Measurements from ENCODE around the gene AKAP12.
A peak's percentile ranks its signal among the peaks of the same experiment; 100 is the strongest.

Gene AKAP12

DNA sequence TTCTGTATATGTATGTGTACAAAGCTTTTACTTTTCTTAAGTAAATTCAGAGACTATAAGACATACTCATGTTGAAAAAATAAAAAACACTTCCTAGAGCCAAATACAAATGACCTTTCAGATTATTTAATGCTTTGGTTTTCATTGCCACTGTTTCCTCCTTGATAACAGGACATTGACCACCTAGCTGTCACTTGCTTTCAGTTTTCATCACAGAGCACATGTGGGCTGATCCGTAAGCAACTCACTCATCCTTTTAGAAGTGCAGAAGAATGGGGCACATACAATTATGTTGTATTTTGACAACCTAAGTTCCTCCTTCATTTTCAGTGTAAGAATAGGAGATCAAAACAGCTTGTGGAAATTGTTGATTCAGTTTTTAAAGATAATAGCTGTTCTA is 145.4 kb downstream of the AKAP12 start:
- FAIRE-seq = no peak

DNA sequence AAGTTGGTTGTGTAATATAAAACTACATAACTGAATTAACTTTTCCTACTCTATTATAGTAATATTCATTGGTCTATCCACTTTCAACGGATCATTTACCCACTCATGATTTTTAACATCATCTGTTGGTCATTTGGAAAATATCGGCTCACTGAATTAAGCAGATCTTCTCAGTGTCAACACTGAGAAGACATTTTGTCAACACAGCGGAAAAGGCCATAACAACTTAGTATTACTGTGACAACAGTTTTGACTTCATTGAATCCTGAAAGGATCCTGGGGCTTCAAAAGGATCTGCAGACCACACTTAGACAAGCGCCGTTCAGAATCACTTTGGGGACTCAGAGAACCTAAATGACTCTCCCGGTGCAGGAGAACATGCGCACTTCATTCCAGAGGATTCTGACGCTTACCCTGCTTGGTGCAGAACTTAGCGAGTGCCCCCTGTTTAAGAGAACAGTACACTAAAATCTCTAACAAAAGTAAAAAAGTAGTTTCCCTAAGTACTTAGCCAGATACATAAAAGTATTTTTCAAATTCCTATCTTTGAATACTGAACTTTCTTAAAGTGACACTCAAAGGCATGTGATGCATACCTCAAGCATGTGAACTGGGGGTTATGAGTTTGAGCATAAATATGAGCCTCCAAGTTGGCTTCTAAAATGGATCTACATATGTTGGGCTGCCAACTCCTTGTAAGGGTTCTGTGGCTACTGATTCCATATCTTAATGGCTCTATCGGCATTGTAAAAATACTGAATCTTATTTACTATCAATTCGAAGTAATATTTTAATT is 147.6 kb downstream of the AKAP12 start:
- FAIRE-seq = no peak

DNA sequence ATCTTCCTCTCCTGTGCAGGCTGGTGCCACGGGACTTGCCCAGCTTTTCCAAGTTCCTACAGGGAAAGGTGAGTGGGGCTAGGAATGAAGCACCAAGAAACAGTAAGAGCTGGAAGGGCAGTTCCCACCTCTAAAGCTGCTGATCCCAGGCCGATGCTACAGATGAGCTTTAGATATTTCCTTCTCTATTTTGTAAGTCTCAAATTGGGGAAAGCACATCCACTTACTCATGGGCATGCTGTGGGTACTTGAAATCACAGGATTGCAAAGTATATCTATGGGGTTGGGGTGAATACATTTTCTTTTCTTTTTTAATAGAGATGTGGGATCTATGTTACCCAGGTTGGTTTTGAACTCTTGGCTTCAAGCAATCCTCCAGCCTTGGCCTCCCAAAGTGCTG is 148.5 kb downstream of the AKAP12 start:
- no peak for FAIRE-seq

DNA sequence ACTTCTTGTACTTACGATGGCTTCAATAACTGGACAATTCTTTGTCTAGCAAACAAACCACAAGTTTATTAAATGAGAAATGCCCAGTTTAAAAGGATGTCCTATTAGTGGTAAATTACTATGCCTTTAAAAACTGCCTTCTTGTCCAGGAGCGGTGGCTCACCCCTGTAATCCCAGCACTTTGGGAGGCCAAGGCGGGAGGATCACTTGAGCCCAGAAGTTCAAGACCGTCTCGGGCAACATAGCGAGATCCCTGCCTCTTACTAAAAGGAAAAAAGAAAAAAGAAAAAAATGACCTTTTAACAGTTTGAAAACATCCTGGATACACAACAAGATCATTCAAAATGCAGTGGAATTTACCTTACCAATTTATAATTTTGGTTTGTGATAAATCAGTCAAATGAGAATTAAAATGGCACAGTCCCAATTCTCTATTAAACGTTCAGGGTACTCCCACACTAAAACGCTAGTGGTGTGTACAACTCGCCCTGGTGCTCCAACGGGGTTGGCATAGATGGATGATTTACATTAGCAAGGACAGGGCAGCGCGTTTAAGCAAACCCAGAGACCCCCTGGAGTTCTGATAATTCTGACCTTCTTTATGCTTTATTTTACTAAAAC is 149.3 kb downstream of the AKAP12 start:
- FAIRE-seq = no peak

DNA sequence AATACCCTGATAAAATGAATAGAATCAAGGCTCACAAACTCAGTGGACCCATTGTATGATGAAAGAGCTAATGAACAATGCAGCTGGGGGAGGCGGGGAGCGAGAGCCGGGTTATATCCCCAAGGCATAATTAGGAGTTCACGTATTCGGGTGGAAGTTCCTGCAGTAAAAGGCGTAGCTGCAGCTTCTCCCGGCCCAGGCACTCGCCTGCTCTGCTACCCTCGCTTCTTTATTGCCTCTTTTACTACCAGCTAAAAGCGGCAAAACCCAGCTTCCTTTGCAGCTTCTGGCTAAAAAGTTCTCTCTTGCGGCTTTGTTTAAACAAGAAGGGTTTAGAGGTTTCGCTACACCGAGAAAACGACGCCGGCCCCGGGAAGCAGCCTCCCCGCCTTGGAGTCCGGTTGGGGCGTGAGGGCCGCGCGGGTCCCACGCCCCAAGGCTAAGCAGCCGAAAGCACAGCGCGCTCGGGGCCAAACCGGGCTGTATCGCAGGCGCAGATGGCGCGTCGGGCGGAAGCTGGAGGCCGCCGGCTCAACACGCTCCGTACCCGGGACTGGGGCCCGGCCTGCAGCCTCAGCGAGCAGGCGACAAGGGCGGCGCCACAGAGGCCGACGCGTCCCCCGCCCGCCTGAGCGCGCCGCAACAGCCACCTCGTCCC is 150.0 kb downstream of the AKAP12 start:
- no peak for FAIRE-seq

DNA sequence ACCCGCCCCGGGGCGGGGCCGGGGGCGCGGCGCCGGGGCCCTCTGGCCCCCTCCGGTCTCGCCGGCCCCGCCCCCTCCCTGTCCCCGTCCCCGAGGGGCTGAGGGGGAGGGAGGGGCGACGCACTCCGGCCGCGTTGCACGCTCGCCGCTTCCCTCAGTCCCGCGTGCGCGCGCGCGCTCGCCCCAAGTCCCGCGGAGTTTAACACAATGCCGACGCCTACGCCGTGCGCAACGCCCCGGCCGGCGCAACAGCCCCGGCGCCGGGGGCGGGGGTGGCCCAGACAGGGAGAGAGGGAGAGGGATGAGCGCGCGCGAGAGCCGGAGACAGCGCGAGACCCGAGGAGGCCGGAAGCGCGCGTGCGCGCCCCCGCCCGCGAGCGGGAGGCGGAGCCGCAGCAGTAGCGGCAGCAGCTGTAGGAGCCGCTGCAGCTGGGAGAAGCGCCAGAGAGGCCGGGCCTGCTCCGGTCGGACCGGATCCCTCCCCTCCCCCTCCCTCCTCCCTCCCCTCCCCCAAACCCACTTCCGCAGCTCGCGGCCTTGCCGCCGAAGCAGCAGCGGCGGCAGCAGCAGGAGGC is 150.6 kb downstream of the AKAP12 start:
- FAIRE-seq = no peak

DNA sequence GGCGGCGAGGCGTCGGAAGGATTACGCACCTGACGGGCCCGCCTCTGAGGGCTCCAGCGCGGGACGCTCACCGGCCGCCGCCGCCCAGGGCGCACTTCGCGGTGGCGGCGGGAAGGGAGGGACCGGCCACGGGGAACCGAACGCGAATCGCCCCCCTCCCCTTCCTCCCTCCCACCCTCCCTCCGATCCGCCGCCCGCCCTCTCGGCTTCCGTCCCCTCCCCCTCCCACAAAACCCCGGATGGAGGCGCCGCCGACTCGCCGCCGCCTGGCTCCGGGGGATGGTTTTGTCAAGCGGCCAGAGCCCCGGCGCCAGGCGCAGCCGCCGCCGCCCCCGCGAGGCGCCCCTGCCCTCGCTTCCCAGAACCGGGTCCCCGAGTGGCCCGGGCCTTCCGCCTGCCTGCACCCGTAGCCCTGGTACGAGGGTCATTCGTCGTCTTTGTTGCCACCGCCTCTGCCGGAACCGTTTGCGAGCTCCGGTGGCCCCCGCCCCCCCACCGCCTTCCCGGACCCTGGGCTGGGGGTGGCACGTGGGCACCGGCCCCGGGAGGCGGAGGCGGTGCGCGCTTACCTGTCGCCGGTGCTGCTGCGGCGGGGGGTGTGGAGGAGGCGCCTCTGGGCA is 151.2 kb downstream of the AKAP12 start:
- FAIRE-seq = no peak

DNA sequence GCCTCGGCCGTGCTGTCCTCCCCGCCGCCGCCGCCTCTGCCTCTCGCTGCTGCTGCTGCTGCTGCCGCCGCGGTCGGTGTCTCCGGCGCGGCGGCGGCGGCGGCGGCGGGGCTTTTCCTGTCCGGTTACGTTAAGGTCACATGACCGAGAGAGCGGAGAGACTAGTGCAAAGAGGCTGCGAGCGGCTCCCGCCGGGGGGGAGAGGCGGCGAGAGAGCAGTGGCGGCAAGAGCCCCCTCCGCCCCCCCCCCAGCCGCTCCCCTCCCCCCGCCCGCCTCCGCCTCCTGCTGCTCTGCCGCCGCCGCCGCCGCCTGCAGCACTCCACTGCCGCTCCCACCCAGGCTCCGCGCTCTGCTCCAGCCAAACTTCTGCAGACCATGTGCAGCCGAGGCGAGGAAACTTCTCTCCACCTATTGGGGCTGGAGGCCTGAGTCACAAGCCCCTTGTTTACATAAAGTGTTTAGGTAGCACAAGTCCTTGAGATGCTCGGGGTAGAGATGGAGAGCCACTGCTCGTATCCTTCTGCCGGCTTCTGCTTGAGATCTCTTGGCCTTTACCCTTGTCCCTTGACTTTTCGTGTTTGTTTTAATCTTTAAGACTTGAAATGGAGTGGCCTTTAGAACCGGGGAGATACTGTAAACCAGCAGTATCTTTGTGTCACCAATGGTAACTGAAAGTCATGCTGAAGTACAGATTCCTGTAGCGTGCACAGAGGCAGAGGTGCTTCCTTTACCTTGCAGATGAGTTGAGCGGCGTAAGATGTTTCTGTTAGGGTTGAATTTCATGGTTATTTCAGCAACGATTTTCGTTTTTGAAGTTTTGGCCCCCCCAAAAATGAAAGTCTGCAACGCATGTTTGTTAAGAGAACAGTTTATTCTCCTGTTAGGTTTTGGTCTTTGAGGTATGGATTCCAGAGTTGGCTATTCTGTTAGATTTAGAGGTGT is 152.0 kb downstream of the AKAP12 start, which contains the start of gene ZBTB2:
ZBTB2 (minus strand) TSS at position 89 of the 943 bp plus-strand sequence. CDS start 17,922 bp downstream, outside the sequence.
- FAIRE-seq = peak; percentile 17

DNA sequence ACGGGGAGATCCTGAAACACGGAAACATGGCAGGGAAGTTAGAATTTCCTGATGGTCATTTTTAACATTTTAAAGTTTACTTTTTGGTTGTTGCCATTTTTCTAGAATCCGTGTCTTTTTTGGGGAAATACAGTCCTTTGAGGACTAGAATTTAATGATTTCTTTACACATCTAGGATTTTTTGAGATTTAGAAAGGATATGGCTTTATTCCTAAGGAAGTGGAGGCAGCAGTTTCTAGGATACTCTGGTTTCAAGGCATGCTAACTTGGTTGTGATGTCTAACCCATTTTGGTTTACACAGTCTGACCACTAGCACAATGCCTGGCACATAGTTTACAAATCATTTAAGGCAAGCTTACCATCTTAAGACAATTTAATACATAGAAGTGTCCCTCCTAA is 152.7 kb downstream of the AKAP12 start:
- FAIRE-seq = no peak

DNA sequence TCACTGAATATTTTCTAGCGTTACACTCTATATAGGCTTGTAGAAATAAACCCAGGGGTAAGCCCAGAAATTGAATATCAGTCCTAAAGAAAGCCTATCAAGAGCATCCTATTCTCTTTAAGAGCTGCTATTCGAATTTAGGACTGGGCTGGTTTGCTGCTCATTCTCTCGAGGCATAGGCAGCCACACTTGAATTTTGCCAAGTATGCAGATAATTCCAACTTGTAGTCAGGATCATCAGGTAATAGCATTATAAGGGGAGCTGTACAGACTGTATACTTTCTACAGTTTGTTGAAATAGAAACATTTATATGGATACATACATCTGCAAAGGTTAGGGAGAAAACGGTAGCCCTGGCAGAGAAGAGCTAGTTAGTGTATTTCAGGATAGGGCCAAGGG is 153.6 kb downstream of the AKAP12 start:
- no peak for FAIRE-seq

DNA sequence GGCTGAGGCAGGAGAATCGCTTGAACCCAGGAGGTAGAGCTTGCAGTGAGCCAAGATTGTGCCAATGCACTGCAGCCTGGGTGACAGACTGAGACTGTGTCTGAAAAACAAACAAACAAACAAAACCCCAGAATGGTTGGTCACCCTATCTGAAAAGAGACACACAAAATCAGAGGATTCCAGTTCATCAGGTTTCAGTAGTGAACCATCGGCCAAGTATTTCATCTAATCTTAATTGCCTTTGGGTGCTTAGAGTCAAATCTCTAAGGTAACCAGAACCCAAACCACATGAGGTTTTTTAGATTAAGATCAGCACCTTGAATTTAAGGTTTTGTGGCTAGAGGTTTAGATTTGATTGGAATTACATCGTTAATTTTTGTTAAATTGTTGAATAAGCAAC is 159.9 kb downstream of the AKAP12 start:
- no peak for FAIRE-seq

DNA sequence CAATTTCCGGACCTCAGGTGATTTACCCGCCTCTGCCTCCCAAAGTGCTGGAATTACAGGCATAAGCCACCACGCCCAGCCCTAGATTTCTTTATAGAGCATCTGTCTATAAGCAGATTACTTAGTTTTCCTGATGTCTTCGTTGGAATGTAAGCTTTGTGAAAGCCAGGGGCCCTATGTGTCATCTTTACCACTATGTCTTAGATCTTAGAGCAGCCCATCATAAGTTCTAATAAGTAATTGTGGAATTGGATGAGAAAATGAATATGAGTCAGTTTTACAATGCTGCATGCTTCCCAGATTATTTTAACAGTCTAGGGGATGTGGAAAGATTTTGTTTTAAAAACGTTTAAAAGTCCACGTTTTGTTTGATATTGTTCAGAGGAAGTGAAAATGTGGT is 160.7 kb downstream of the AKAP12 start:
- no peak for FAIRE-seq

DNA sequence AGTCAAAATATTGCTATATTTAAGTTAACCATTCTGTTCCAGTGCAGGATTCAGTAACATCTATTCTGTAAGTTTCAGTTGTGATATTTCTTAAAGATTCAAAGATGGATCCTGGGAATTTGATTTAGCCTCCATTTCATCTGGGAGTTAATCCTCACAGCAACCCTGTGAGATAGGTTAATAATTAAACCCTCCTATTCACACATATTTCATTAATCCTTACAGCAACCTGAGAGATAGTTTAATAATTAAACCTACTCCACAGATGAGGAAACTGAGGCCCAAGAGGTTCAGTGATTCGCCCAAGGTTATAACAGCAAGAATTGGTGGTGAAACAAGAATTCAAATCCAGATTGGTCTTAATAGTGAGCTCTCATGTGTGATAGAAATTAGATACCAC is 162.5 kb downstream of the AKAP12 start:
- FAIRE-seq = no peak

DNA sequence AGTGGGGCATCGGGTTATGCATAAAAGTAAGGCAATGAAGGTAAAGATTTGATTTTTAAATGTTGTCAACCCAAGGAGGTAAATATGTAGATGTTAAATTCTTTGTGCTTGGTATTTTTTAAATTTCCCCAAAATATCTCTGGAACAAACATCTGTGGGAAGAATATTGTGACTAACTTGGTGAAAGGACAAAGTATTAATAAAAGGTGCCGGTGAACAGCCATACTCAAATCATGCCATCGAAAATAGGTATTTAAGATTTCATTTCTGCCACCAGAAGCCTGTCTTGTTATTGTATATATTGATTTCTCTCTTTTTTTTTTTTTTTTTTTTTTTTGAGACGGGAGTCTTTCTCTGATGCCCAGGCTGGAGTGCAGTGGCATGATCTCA is 164.1 kb downstream of the AKAP12 start:
- no peak for FAIRE-seq
